ENCODE data around the gene PSMB10.

The PSMB10 gene

DNA sequence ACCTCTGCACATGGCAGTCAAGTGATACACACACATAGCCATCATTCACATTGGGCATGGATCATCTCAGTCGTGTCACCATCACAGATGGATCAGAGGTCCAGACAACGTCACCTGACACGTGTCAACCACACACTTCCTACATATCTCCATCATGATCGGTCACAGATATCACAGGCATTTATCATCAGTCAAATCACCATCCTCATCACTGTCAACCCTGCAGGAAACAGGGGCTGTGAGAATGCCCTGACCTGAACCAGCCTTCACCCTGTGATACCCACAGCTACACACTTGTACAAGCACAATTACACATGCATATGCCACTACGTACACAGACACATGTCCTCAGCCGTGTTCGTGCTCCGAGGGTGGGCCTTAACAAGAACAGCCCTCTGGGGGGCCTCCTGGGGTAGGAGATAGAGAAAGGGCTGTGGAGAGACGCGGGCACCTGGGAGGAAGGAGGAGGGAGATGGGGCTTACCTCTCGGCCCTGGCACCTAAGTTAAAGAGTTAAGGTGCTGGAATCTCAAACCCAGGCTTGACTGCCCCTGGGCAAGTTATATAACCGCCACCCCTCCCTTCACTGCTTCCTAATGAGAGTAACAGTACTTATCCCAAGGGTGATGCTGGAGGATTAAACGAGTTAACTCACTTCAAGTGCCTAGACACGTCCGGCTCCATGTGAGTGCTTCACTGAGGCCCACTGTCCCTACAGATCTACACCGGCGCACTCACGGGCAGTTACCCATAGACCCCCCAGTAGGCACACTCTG is 30.7 kb upstream of the PSMB10 start:
- TF ChIP-seq, protein P1, sequence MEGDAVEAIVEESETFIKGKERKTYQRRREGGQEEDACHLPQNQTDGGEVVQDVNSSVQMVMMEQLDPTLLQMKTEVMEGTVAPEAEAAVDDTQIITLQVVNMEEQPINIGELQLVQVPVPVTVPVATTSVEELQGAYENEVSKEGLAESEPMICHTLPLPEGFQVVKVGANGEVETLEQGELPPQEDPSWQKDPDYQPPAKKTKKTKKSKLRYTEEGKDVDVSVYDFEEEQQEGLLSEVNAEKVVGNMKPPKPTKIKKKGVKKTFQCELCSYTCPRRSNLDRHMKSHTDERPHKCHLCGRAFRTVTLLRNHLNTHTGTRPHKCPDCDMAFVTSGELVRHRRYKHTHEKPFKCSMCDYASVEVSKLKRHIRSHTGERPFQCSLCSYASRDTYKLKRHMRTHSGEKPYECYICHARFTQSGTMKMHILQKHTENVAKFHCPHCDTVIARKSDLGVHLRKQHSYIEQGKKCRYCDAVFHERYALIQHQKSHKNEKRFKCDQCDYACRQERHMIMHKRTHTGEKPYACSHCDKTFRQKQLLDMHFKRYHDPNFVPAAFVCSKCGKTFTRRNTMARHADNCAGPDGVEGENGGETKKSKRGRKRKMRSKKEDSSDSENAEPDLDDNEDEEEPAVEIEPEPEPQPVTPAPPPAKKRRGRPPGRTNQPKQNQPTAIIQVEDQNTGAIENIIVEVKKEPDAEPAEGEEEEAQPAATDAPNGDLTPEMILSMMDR (conservative IDR thresholded peaks at IDR 0.05; ENCODE audit: low read depth, low read length) = no peak
- peak; percentile 20 for DNase-seq (ENCODE audit: low read depth)
- H3K4me3 ChIP-seq (ENCODE audit: low read length) = peak overlapping the region; percentile 91

- peak overlapping the region; percentile 91 for H3K4me3 ChIP-seq (ENCODE audit: low read length)
- TF ChIP-seq, protein P1 (conservative IDR thresholded peaks at IDR 0.05; ENCODE audit: low read depth, low read length) = no peak
- DNase-seq (ENCODE audit: low read depth) = no peak
These were observed 30.0 kb upstream of the PSMB10 start for GRCh38 chr16:67966549-67967182.

DNA sequence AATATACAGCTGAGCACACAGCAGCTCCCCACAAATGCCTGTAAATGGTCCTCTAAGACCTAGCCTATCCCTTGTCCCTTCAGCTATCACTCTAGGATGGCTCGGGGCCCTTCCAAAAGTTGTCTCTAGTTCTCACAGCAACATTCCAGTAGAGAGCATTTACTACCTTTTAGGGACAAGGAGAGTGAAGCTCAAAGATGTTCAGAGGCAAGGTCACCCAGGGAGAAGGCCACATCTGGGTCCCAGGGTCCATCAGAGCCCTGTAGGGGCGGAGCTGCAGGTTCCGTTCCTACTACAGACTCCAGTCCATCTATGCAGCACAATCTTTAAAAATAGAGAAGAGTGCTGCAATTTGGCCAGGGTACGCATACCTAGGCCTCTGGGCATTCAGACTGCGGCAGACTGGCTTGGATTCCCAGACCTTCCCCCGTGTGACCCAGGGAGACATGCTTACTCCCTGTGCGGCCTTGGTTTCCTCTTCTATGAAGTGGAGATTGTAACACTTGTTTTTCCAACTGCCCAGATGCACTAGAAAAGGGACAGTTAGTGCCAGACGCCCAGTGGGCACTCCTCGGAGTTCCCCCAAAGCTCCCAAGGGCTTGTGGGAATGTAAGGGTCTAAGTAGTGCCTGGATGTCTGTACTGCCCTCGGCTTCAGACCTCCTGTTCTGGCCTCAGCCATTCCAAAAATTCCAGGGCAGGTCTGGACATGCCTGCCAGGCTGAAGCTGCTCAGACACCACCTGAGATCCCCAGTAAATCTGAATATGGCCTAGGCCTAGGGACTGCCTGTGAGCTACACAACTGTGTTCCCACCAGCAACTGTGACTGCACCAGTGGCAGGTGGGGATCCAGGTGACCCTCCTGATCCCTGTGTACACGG is 29.3 kb upstream of the PSMB10 start:
- H3K4me3 ChIP-seq (ENCODE audit: low read length) = peak overlapping the region; percentile 91
- TF ChIP-seq, protein P1 (conservative IDR thresholded peaks at IDR 0.05; ENCODE audit: low read depth, low read length) = no peak

DNA sequence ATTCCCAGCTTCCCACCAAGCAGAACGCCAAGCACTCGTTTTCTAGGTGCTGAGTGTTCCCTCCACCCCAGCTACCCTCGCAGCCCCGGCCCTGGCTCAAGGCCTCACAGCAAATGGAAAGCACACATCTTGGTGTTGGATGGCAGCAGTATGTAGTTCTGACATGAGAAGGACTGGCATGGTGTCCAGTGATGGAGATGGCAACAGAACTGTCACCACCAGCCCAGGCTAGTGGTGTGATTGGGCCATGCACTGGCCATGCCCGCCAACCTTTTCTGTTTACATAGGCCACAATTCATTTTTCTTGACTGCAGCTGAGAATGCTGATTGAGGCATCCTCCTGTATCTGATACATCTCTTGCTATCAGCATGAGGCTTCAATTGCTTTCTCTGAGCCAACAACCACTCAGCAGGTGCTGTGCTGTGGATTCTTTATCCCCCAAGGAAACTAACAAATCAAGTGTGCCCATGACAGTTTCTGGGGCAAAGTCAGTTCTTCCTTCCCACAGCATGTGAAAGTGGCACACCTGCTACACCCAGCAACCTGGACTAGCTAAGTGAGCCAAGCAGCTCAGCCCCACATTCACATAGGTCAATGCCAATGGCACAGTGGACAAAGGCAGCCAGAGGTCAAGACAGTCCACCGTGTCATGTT is 28.0 kb upstream of the PSMB10 start:
- no peak overlapping the region for H3K4me3 ChIP-seq (ENCODE audit: low read length)
- TF ChIP-seq, protein P1 (conservative IDR thresholded peaks at IDR 0.05; ENCODE audit: low read depth, low read length) = no peak
- DNase-seq (ENCODE audit: low read depth) = no peak

More for the DNA sequence above, 29.3 kb upstream of the PSMB10 start:
- DNase-seq (ENCODE audit: low read depth) = no peak

- TF ChIP-seq, protein P1 (conservative IDR thresholded peaks at IDR 0.05; ENCODE audit: low read depth, low read length) = no peak
- no peak overlapping the region for H3K4me3 ChIP-seq (ENCODE audit: low read length)
- no peak for DNase-seq (ENCODE audit: low read depth)
These were observed 27.1 kb upstream of the PSMB10 start for GRCh38 chr16:67963662-67964321.

GRCh38 chr16:67963292-67963661 is 26.6 kb upstream of the PSMB10 start:
- no peak for DNase-seq (ENCODE audit: low read depth)
- TF ChIP-seq, protein P1 (conservative IDR thresholded peaks at IDR 0.05; ENCODE audit: low read depth, low read length) = no peak
- H3K4me3 ChIP-seq (ENCODE audit: low read length) = no peak overlapping the region
